PC-9 (cell line): Measurements from ENCODE around the gene MALRD1. TPM values are rescaled to one million over a fixed set of nuclear protein-coding genes. Genes with fewer than 3 reads are reported as not detected.

ENCODE experiments used
- BruUV-seq: library from RNA; stranded (reverse); fragments of 400-500 nt; replicated peaks from 2 replicates; lab custom pipeline; 2021; lab: Mats Ljungman, UMichigan
- CTCF ChIA-PET: fragments of 300-600 bp; sonication (Branson Sonifier 250); formaldehyde crosslinking; loops from one replicate; lab custom pipeline; 2022; ENCODE audit warnings: antibody characterized with exemption; lab: Charles Lee
- POLR2A ChIA-PET: fragments of 300-600 bp; sonication (Branson Sonifier 250); formaldehyde crosslinking; loops from one replicate; lab custom pipeline; 2022; ENCODE audit warnings: antibody characterized with exemption; ENCODE audit not compliant: unreplicated experiment; lab: Charles Lee
- DNase-seq, 2 experiments: peaks; one replicate each; pipeline versions ENCODE4 v3.0.0 to v3.0.0-alpha.2; 2015 to 2022; ENCODE audit warnings: mixed read lengths in 1 of 2
- H2AFZ ChIP-seq: fragments of 200-600 bp; sonication (generic); 2 replicates; pipeline ENCODE4 v1.8.1; 2017; ENCODE audit warnings: antibody characterized with exemption
- H3F3A ChIP-seq: fragments of 200-600 bp; sonication (generic); 2 replicates; pipeline ENCODE4 v1.8.1; 2017; ENCODE audit warnings: antibody characterized with exemption, mild to moderate bottlenecking, low read depth; ENCODE audit not compliant: insufficient read depth
- H3K27ac ChIP-seq: fragments of 200-600 bp; sonication (generic); 2 replicates; pipeline ENCODE4 v1.6.1; 2016; ENCODE audit warnings: mixed run types
- H3K27me3 ChIP-seq: fragments of 200-600 bp; sonication (generic); 2 replicates; pipeline ENCODE4 v1.6.1; 2016; ENCODE audit warnings: low read depth, mixed run types; ENCODE audit not compliant: insufficient read depth
- H3K36me3 ChIP-seq: fragments of 200-600 bp; sonication (generic); 2 replicates; pipeline ENCODE4 v1.6.1; 2016; ENCODE audit warnings: low read depth, mixed run types
- H3K4me1 ChIP-seq: fragments of 200-600 bp; sonication (generic); replicated peaks from 2 replicates; pipeline ENCODE4 v1.6.1; 2016; ENCODE audit warnings: mixed run types; ENCODE audit not compliant: insufficient read depth
- H3K4me2 ChIP-seq: fragments of 200-600 bp; sonication (generic); 2 replicates; pipeline ENCODE4 v1.6.1; 2017; ENCODE audit warnings: mixed run types
- H3K4me3 ChIP-seq: fragments of 200-600 bp; sonication (generic); 2 replicates; pipeline ENCODE4 v1.6.1; 2016; ENCODE audit warnings: mixed run types
- H3K79me2 ChIP-seq: fragments of 200-600 bp; sonication (generic); 2 replicates; pipeline ENCODE4 v1.6.1; 2017; ENCODE audit warnings: low read depth, mixed run types
- H3K9me2 ChIP-seq: fragments of 200-600 bp; sonication (generic); 2 replicates; pipeline ENCODE4 v1.8.1; 2017; ENCODE audit warnings: mild to moderate bottlenecking; ENCODE audit not compliant: insufficient read depth
- H3K9me3 ChIP-seq: fragments of 200-600 bp; sonication (generic); 2 replicates; pipeline ENCODE4 v1.8.1; 2016; ENCODE audit warnings: low read depth; ENCODE audit not compliant: insufficient read depth
- H4K20me1 ChIP-seq: fragments of 200-600 bp; sonication (generic); 2 replicates; pipeline ENCODE4 v1.8.1; 2017; ENCODE audit not compliant: insufficient read depth
- CTCF ChIP-seq: fragments of 200-600 bp; sonication (generic); conservative IDR thresholded peaks from 2 replicates; pipeline ENCODE4 v1.6.1; 2017; ENCODE audit warnings: mixed run types, antibody characterized with exemption, mild to moderate bottlenecking, moderate library complexity
- EZH2 ChIP-seq: fragments of 200-600 bp; sonication (generic); IDR thresholded peaks from 2 replicates; pipeline ENCODE4 v1.8.0; 2017; ENCODE audit warnings: antibody characterized with exemption, low read depth
- intact Hi-C: fragments of 100-400 bp; cut with micrococcal nuclease; formaldehyde crosslinking; loops from one replicate; pipeline ENCODE4 v1.10.0; 2022; ENCODE audit not compliant: unreplicated experiment
- total RNA-seq: library from RNA; stranded (reverse); gene quantifications from 2 replicates; pipeline ENCODE4 v1.2.3, GENCODE V29; 2021

The MALRD1 gene
- total RNA-seq, 1 experiment from 2014 or later: not detected

DNA sequence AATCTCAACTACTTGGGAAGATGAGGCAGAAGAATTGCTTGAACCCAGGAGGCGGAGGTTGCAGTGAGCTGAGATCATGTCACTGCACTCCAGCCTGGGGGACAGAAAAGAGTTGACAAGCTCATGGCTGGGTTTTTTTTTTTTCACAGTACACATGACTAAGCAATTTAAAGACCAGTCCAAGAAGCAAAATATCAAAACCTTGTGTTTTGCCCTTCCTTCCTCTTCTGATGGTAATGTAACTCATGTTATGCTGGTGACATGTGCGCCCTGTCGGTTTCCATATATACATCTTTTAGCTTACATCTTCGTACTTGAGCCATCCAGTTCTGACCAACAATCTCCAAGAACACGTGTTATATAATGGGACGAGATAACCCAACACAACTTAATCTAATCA, 530.0 kb downstream of the MALRD1 start:
- no TSS peak for BruUV-seq
- Histone ChIP-seq H3K36me3 (no peaks in the 10 kb centered on the region), H3F3A (no peaks in the 10 kb centered on the region), H3K27me3 (no peaks in the 10 kb centered on the region), H3K4me1 (no peaks in the 10 kb centered on the region), H3K79me2 (no peaks in the 10 kb centered on the region), H4K20me1 (no peaks in the 10 kb centered on the region), H3K9me3 (no peaks in the 10 kb centered on the region), H2AFZ (no peak overlapping the region), H3K4me2 (no peak overlapping the region), H3K27ac (no peak overlapping the region), H3K4me3 (no peak overlapping the region), H3K9me2 (no peaks in the 10 kb centered on the region)
- ChIA-PET POLR2A (no interaction called here), CTCF (no interaction called here)
- no peak for DNase-seq
- intact Hi-C loops: no loop called here
- TF ChIP-seq EZH2 (no peak), CTCF (no peak)

GRCh38 chr10:19579761-19580545, 531.4 kb downstream of the MALRD1 start:
- H3K4me2 ChIP-seq: no peak overlapping the region
- no peaks in the 10 kb centered on the region for H3K36me3 ChIP-seq
- no peaks in the 10 kb centered on the region for H3K79me2 ChIP-seq
- H3K27me3 ChIP-seq: no peaks in the 10 kb centered on the region
- H3K4me1 ChIP-seq: no peaks in the 10 kb centered on the region
- no peaks in the 10 kb centered on the region for H3F3A ChIP-seq
- ChIA-PET POLR2A (no interaction called here), CTCF (no interaction called here)
- no peaks in the 10 kb centered on the region for H3K9me3 ChIP-seq
- TF ChIP-seq EZH2: no peak
- no peak for TF ChIP-seq CTCF
- intact Hi-C loops: no loop called here
- no peak overlapping the region for H2AFZ ChIP-seq
- BruUV-seq: no TSS peak
- H3K9me2 ChIP-seq: no peaks in the 10 kb centered on the region
- DNase-seq: no peak
- H4K20me1 ChIP-seq: no peaks in the 10 kb centered on the region
- no peak overlapping the region for H3K27ac ChIP-seq
- H3K4me3 ChIP-seq: no peak overlapping the region

GRCh38 chr10:19580691-19581090, 532.1 kb downstream of the MALRD1 start:
- DNase-seq: no peak
- Histone ChIP-seq H3K27me3 (no peaks in the 10 kb centered on the region), H3K36me3 (no peaks in the 10 kb centered on the region), H3K9me2 (no peaks in the 10 kb centered on the region), H3K4me2 (no peak overlapping the region), H3K9me3 (no peaks in the 10 kb centered on the region), H2AFZ (no peak overlapping the region), H3F3A (no peaks in the 10 kb centered on the region), H4K20me1 (no peaks in the 10 kb centered on the region), H3K4me3 (no peak overlapping the region), H3K27ac (no peak overlapping the region), H3K4me1 (no peaks in the 10 kb centered on the region), H3K79me2 (no peaks in the 10 kb centered on the region)
- ChIA-PET CTCF (no interaction called here), POLR2A (no interaction called here)
- no TSS peak for BruUV-seq
- TF ChIP-seq CTCF (no peak), EZH2 (no peak)
- intact Hi-C loops: no loop called here
